GM19468 (cell line): Measurements from ENCODE around the gene DACT3.

ENCODE experiments used
- ATAC-seq: cut with Tn5 transposase; IDR thresholded peaks from one replicate; pipeline ENCODE4 v1.9.1; 2021; ENCODE audit warnings: mild to moderate bottlenecking, moderate library complexity, moderate number of reproducible peaks; ENCODE audit not compliant: unreplicated experiment; ENCODE audit errors: extremely low read depth

Gene DACT3

GRCh38 chr19:46661020-46661731 is at the start of gene DACT3:
TSS of gene DACT3 (minus strand) at chr19:46661182. CDS start at chr19:46661064, 118 bp downstream.
- ATAC-seq, result peak; percentile 83

GRCh38 chr19:46710687-46711086 is 49.7 kb upstream of the DACT3 start:
- ATAC-seq, result no peak

- no peak for ATAC-seq
Measured at GRCh38 chr19:46704379-46705076, 43.5 kb upstream of the DACT3 start.

GRCh38 chr19:46700704-46701103 is 39.7 kb upstream of the DACT3 start:
- no peak for ATAC-seq

- ATAC-seq, result no peak
Measured at GRCh38 chr19:46698395-46699321, 37.7 kb upstream of the DACT3 start.

- no peak for ATAC-seq
Measured at GRCh38 chr19:46697204-46697960, 36.4 kb upstream of the DACT3 start.

GRCh38 chr19:46696866-46697203 is 35.9 kb upstream of the DACT3 start:
- ATAC-seq, result no peak

- no peak for ATAC-seq
Measured at GRCh38 chr19:46696052-46696451, 35.1 kb upstream of the DACT3 start.

- no peak for ATAC-seq
Measured at GRCh38 chr19:46693760-46694159, 32.8 kb upstream of the DACT3 start.

- ATAC-seq, result no peak
Measured at GRCh38 chr19:46692918-46693722, 32.1 kb upstream of the DACT3 start.

- no peak for ATAC-seq
Measured at GRCh38 chr19:46691948-46692347, 31.0 kb upstream of the DACT3 start.

- no peak for ATAC-seq
Measured at GRCh38 chr19:46691104-46691503, 30.1 kb upstream of the DACT3 start.

- ATAC-seq, result no peak
Measured at GRCh38 chr19:46689358-46689757, 28.4 kb upstream of the DACT3 start.

GRCh38 chr19:46687438-46688145 is 26.6 kb upstream of the DACT3 start:
- ATAC-seq, result no peak

- ATAC-seq, result no peak
Measured at GRCh38 chr19:46685189-46685588, 24.2 kb upstream of the DACT3 start.

- no peak for ATAC-seq
Measured at GRCh38 chr19:46678110-46678732, 17.2 kb upstream of the DACT3 start.

GRCh38 chr19:46674416-46675178 is 13.6 kb upstream of the DACT3 start:
- ATAC-seq, result no peak

- no peak for ATAC-seq
Measured at GRCh38 chr19:46670813-46671212, 9.8 kb upstream of the DACT3 start.
